Heart left ventricle (tissue), 13 donors: ENCODE results near the gene ANAPC5.

Experiments
- POLR2A ChIP-seq, 2 donors: fragments of 450-650 bp; IDR thresholded peaks; one replicate each; pipeline ENCODE4 v1.6.1; 2017; ENCODE audit warnings: antibody characterized with exemption in 2 of 2, mild to moderate bottlenecking in 2 of 2, moderate library complexity in 2 of 2
- TF ChIP-seq, protein P1 (sequence below), 12 donors: fragments of 200-600 bp; sonication (generic) in 4 of 12; IDR thresholded peaks; one replicate each; pipeline versions ENCODE4 v1.5.0 to v1.8.0; 2018 to 2022; ENCODE audit warnings: antibody characterized with exemption in 12 of 12, mild to moderate bottlenecking in 5 of 12
- donor health status: ischemic (EF 13 %, LVEDD 7.1; RV severe dilation, severe dysfunction).
- donor health status: DM: no; HTN: yes; CAD: no.
- donor health status: DM: no; HTN: no; CAD: no.
- donor health status: ischemic (EF 25% LVEDD 6.9; RV normal size, moderate dysfunction).
- donor health status: ischemic (EF 25% LVEDD 5.7; RV mildly dilated, moderate dysfunction).
- donor health status: ischemic (EF 35%, LVEDD 5.7; RV mildly dilated, moderate dysfunction).
- donor health status: nonischemic (EF 11% LVEDD 7.7; RV severe dilation, severe dysfunction).
- donor health status: DM: yes; HTN: yes; CAD: no.
- donor health status: PGD.
- donor health status: ischemic (EF 29% LVEDD 5.4; RV normal size, mild dysfunction).
- donor health status: nonischemic (EF 23%, LVEDD 6.1; RV moderate dilation, normal function).

- TF ChIP-seq, protein P1, sequence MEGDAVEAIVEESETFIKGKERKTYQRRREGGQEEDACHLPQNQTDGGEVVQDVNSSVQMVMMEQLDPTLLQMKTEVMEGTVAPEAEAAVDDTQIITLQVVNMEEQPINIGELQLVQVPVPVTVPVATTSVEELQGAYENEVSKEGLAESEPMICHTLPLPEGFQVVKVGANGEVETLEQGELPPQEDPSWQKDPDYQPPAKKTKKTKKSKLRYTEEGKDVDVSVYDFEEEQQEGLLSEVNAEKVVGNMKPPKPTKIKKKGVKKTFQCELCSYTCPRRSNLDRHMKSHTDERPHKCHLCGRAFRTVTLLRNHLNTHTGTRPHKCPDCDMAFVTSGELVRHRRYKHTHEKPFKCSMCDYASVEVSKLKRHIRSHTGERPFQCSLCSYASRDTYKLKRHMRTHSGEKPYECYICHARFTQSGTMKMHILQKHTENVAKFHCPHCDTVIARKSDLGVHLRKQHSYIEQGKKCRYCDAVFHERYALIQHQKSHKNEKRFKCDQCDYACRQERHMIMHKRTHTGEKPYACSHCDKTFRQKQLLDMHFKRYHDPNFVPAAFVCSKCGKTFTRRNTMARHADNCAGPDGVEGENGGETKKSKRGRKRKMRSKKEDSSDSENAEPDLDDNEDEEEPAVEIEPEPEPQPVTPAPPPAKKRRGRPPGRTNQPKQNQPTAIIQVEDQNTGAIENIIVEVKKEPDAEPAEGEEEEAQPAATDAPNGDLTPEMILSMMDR (IDR thresholded peaks at IDR 0.05) = no peak
- TF ChIP-seq POLR2A (IDR thresholded peaks at IDR 0.05) = no peak
Observed at GRCh38 chr12:121326996-121327674, 25.1 kb downstream of the ANAPC5 start.
